Measurements from ENCODE around the gene HSD3B7.

- TF ChIP-seq ZNF558 (tag by site-specific recombination; IDR thresholded peaks at IDR 0.05) (no peak), YY2 (tag by site-specific recombination; IDR thresholded peaks at IDR 0.05) (no peak), ZNF473 (tag by site-specific recombination; IDR thresholded peaks at IDR 0.05) (no peak), CTCF (tag by site-specific recombination; IDR thresholded peaks at IDR 0.05) (no peak), YY1 (tag by site-specific recombination; IDR thresholded peaks at IDR 0.05) (no peak), REST (tag by site-specific recombination; IDR thresholded peaks at IDR 0.05) (no peak), ZNF549 (tag by site-specific recombination; IDR thresholded peaks at IDR 0.05) (no peak)
Measured at GRCh38 chr16:30987581-30988190, 2.7 kb downstream of the HSD3B7 start.
